Smooth muscle cell (in vitro differentiated cells): ENCODE data around the gene BAHD1. TPM values are rescaled to one million over a fixed set of nuclear protein-coding genes. Genes with fewer than 3 reads are reported as not detected.

Source experiments
- DNase-seq: peaks from one replicate; lab custom pipeline; 2025; ENCODE audit not compliant: unreplicated experiment; lab: John Stamatoyannopoulos, UW
- H2AFZ ChIP-seq: fragments of 200-600 bp; sonication (generic); 2 replicates; pipeline ENCODE4 v1.6.0; 2016; ENCODE audit warnings: antibody characterized with exemption, low read depth, mild to moderate bottlenecking
- H3F3A ChIP-seq: fragments of 200-600 bp; sonication (generic); 2 replicates; pipeline ENCODE4 v1.6.0; 2017; ENCODE audit warnings: antibody characterized with exemption, low read depth
- H3K27ac ChIP-seq: fragments of 200-600 bp; sonication (generic); 2 replicates; pipeline ENCODE4 v1.5.1; 2016; ENCODE audit warnings: low read depth, mild to moderate bottlenecking
- H3K27me3 ChIP-seq: fragments of 200-600 bp; sonication (generic); 2 replicates; pipeline ENCODE4 v1.6.1; 2016; ENCODE audit warnings: low read depth, mild to moderate bottlenecking
- H3K36me3 ChIP-seq: fragments of 200-600 bp; sonication (generic); 2 replicates; pipeline ENCODE4 v1.5.1; 2016; ENCODE audit warnings: low read depth
- H3K4me1 ChIP-seq: fragments of 200-600 bp; sonication (generic); 2 replicates; pipeline ENCODE4 v1.5.1; 2016; ENCODE audit warnings: low read depth
- H3K4me2 ChIP-seq: fragments of 200-600 bp; sonication (generic); 2 replicates; pipeline ENCODE4 v1.6.0; 2016; ENCODE audit warnings: mild to moderate bottlenecking
- H3K4me3 ChIP-seq: fragments of 200-600 bp; sonication (generic); 2 replicates; pipeline ENCODE4 v1.5.1; 2016; ENCODE audit warnings: mild to moderate bottlenecking
- H3K79me2 ChIP-seq: fragments of 200-600 bp; sonication (generic); 2 replicates; pipeline ENCODE4 v1.6.0; 2016; ENCODE audit warnings: low read depth, mild to moderate bottlenecking
- H3K9ac ChIP-seq: fragments of 200-600 bp; sonication (generic); 2 replicates; pipeline ENCODE4 v1.6.0; 2016; ENCODE audit warnings: low read depth
- H3K9me3 ChIP-seq: fragments of 200-600 bp; sonication (generic); replicated peaks from 2 replicates; pipeline ENCODE4 v1.5.1; 2016; ENCODE audit warnings: low read depth
- H4K20me1 ChIP-seq: fragments of 200-600 bp; sonication (generic); 2 replicates; pipeline ENCODE4 v1.6.0; 2016; ENCODE audit warnings: low read depth
- CTCF ChIP-seq: fragments of 200-600 bp; sonication (generic); IDR thresholded peaks from 2 replicates; pipeline ENCODE4 v1.5.1; 2017; ENCODE audit warnings: borderline replicate concordance, mild to moderate bottlenecking, antibody characterized with exemption; ENCODE audit not compliant: insufficient read depth, poor library complexity, severe bottlenecking
- WGBS: methylation state at CpG from one replicate; pipeline ENCODE4 v1.1.7; 2016; ENCODE audit warnings: low lambda C conversion rate; 5-methylcytosine and 5-hydroxymethylcytosine counted together
- polyA plus RNA-seq: library from polyadenylated mRNA; unstranded; fragments of >200 nt; fragmentation: Nextera tagmentation; extraction: Ambion mirVana; gene quantifications from 2 replicates; pipeline ENCODE4 v1.2.1, GENCODE V29; 2016
- total RNA-seq: library from RNA; depleted of rRNA; stranded (reverse); fragments of >200 nt; gene quantifications from 2 replicates; pipeline ENCODE4 v1.2.3, GENCODE V29; 2014

Gene BAHD1
- total and polyA plus RNA-seq, 2 experiments from 2014 or later: 8.4 to 11.1 TPM

- H3K4me3 ChIP-seq: no peak overlapping the region
- H3K9me3 ChIP-seq: no peaks in the 10 kb centered on the region
- H3K9ac ChIP-seq: no peak overlapping the region
- no peak for TF ChIP-seq CTCF
- H3K4me1 ChIP-seq: peaks cover 23% of the 10 kb centered on the region
- H3F3A ChIP-seq: peaks cover 7% of the 10 kb centered on the region
- no peaks in the 10 kb centered on the region for H3K27me3 ChIP-seq
- peaks cover 86% of the 10 kb centered on the region for H3K79me2 ChIP-seq
- H3K36me3 ChIP-seq: no peaks in the 10 kb centered on the region
- H2AFZ ChIP-seq: no peak overlapping the region
- H3K4me2 ChIP-seq: peak overlapping the region; percentile 53
- no peak for DNase-seq
- peak overlapping the region; percentile 46 for H3K27ac ChIP-seq
- WGBS: 17% methylated on average over 9 of the region's 9 CpGs
- peaks cover 89% of the 10 kb centered on the region for H4K20me1 ChIP-seq
Measured at GRCh38 chr15:40445421-40445922, 4.7 kb downstream of the BAHD1 start.

- no peak overlapping the region for H3K4me2 ChIP-seq
- H3K4me3 ChIP-seq: no peak overlapping the region
- no peaks in the 10 kb centered on the region for H3K36me3 ChIP-seq
- no peak overlapping the region for H3K27ac ChIP-seq
- no peaks in the 10 kb centered on the region for H3K27me3 ChIP-seq
- H2AFZ ChIP-seq: no peak overlapping the region
- no peak overlapping the region for H3K9ac ChIP-seq
- WGBS: 64% methylated on average over 3 of the region's 3 CpGs
- peaks cover 96% of the 10 kb centered on the region for H4K20me1 ChIP-seq
- H3K9me3 ChIP-seq: no peaks in the 10 kb centered on the region
- DNase-seq: no peak
- peaks cover 93% of the 10 kb centered on the region for H3K79me2 ChIP-seq
- no peak for TF ChIP-seq CTCF
- H3F3A ChIP-seq: peaks cover 7% of the 10 kb centered on the region
- H3K4me1 ChIP-seq: peaks cover 25% of the 10 kb centered on the region
Measured at GRCh38 chr15:40446144-40446543, 5.4 kb downstream of the BAHD1 start.

- peaks cover 24% of the 10 kb centered on the region for H3K4me1 ChIP-seq
- H4K20me1 ChIP-seq: peaks cover 100% of the 10 kb centered on the region
- H3K36me3 ChIP-seq: no peaks in the 10 kb centered on the region
- H3K79me2 ChIP-seq: peaks cover 90% of the 10 kb centered on the region
- no peak for TF ChIP-seq CTCF
- H3K4me3 ChIP-seq: no peak overlapping the region
- no peaks in the 10 kb centered on the region for H3K27me3 ChIP-seq
- no peak overlapping the region for H2AFZ ChIP-seq
- 98% methylated on average over 4 of the region's 4 CpGs for WGBS
- no peak for DNase-seq
- no peak overlapping the region for H3K27ac ChIP-seq
- H3K9ac ChIP-seq: no peak overlapping the region
- no peaks in the 10 kb centered on the region for H3K9me3 ChIP-seq
- no peak overlapping the region for H3K4me2 ChIP-seq
- H3F3A ChIP-seq: peaks cover 7% of the 10 kb centered on the region
Measured at GRCh38 chr15:40448354-40448753, 7.6 kb downstream of the BAHD1 start.

GRCh38 chr15:40449275-40449674 lies 8.5 kb downstream of the BAHD1 start:
- Histone ChIP-seq H4K20me1 (peaks cover 100% of the 10 kb centered on the region), H3K4me2 (no peak overlapping the region), H3K9me3 (no peaks in the 10 kb centered on the region), H3K4me3 (no peak overlapping the region), H3K79me2 (peaks cover 89% of the 10 kb centered on the region), H3K4me1 (peaks cover 24% of the 10 kb centered on the region), H3K36me3 (no peaks in the 10 kb centered on the region), H2AFZ (no peak overlapping the region), H3F3A (peaks cover 4% of the 10 kb centered on the region), H3K27me3 (no peaks in the 10 kb centered on the region), H3K27ac (no peak overlapping the region), H3K9ac (no peak overlapping the region)
- no peak for TF ChIP-seq CTCF
- DNase-seq: no peak
